Lower leg skin (tissue), 4 donors: Measurements from ENCODE around the gene CLEC3A. TPM values are rescaled to one million over a fixed set of nuclear protein-coding genes. Genes with fewer than 3 reads are reported as not detected.

ENCODE experiments used
- DNase-seq, 2 donors: peaks; one replicate each; pipeline ENCODE4 v3.0.0-alpha.2; 2019; ENCODE audit warnings: low spot score in 2 of 2
- H3K4me3 ChIP-seq: fragments of 200-600 bp; sonication (generic); 2 replicates; pipeline ENCODE4 v1.5.1; 2017; ENCODE audit warnings: mild to moderate bottlenecking, low read depth; ENCODE audit not compliant: poor library complexity, severe bottlenecking
- POLR2A ChIP-seq, 2 donors: fragments of 450-650 bp; IDR thresholded peaks; one replicate each; pipeline ENCODE4 v1.6.1; 2016 to 2017; ENCODE audit warnings: antibody characterized with exemption in 2 of 2, mild to moderate bottlenecking in 1 of 2, moderate library complexity in 1 of 2
- WGBS, 2 donors: methylation state at CpG; one replicate each; pipeline ENCODE4 v1.1.5; 2018; 5-methylcytosine and 5-hydroxymethylcytosine counted together
- intact Hi-C: fragments of 100-400 bp; cut with DNase I; formaldehyde crosslinking; loops from one replicate; pipeline ENCODE4 v1.15.0; 2023; ENCODE audit warnings: low total_unique reads
- total RNA-seq, 4 donors: library from RNA; depleted of rRNA; stranded (reverse); fragments of >200 nt; gene quantifications; one replicate each; pipeline ENCODE4 v1.1.0, GENCODE V29; 2016
- TF ChIP-seq, protein P1 (sequence below), 3 donors: fragments of 450-650 bp; IDR thresholded peaks; one replicate each; pipeline ENCODE4 v1.5.1; 2016; ENCODE audit warnings: antibody characterized with exemption in 3 of 3, mild to moderate bottlenecking in 3 of 3, moderate library complexity in 2 of 3

CLEC3A gene
- total RNA-seq, 4 donors from 2014 or later = not detected

DNA sequence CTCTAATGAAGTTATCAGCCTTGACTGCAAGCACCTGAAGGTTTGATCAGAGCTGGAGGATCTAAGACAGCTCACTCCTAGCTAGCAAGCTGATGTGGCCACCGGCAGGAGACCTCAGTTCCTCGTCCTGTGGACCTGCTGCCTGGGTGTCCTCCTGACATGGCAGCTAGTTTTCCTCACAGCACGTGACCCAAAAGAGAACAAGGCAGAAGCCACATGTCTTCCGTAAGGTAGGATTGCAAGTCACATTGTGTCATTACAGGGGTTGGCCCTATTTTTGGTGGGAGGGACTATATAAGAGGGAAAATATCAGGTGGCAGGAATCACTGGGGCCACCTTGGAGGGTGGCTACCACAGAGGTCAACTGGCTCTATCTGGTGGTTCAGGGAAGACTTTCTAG lies 59.0 kb downstream of the CLEC3A start:
- intact Hi-C loops = no loop called here
- 80 to 83% methylated on average over 4 of the region's 4 CpGs for WGBS, 2 donors

More for the DNA sequence above, 59.0 kb downstream of the CLEC3A start:
- no peak overlapping the region for H3K4me3 ChIP-seq
- DNase-seq = no peak
- TF ChIP-seq, protein P1, sequence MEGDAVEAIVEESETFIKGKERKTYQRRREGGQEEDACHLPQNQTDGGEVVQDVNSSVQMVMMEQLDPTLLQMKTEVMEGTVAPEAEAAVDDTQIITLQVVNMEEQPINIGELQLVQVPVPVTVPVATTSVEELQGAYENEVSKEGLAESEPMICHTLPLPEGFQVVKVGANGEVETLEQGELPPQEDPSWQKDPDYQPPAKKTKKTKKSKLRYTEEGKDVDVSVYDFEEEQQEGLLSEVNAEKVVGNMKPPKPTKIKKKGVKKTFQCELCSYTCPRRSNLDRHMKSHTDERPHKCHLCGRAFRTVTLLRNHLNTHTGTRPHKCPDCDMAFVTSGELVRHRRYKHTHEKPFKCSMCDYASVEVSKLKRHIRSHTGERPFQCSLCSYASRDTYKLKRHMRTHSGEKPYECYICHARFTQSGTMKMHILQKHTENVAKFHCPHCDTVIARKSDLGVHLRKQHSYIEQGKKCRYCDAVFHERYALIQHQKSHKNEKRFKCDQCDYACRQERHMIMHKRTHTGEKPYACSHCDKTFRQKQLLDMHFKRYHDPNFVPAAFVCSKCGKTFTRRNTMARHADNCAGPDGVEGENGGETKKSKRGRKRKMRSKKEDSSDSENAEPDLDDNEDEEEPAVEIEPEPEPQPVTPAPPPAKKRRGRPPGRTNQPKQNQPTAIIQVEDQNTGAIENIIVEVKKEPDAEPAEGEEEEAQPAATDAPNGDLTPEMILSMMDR (IDR thresholded peaks at IDR 0.05) = no peak
- TF ChIP-seq POLR2A (IDR thresholded peaks at IDR 0.05) = no peak

Other genes with a start within 250 kb of the CLEC3A start
- gene VAT1L, start 234.0 kb upstream of the CLEC3A start, total RNA-seq = under 1 TPM in 2 of 4 donors, not detected in 2; 0.10 to 0.36 TPM
- 10 to 100 TPM; 21.0 to 82.7 (median 36.1) TPM for gene WWOX, start 77.1 kb downstream of the CLEC3A start, total RNA-seq